HG03442 (cell line): ENCODE results near the gene LCE1A.
A peak's percentile ranks its signal among the peaks of the same experiment; 100 is the strongest.

ENCODE experiments used
- ATAC-seq: cut with Tn5 transposase; IDR thresholded peaks from one replicate; pipeline ENCODE4 v1.9.1; 2021; ENCODE audit warnings: mild to moderate bottlenecking, moderate library complexity; ENCODE audit not compliant: unreplicated experiment

LCE1A gene

DNA sequence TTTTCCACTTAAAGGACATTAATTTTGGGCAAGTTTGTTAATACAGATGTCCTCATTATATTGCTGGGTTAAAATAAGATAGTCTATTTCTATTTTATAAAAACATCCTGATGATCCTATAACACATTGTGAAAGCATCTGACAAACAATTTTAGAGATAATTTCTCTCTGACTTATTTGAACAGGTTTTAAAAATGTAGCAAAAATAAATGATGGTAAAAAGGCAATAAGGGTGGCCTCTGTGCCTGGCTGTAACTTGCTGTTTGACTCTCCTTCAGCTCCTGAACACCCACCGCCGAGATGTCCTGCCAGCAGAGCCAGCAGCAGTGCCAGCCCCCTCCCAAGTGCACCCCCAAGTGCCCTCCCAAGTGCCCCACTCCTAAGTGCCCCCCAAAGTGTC is at the start of gene LCE1A:
Gene LCE1A, plus strand, starts transcription at position 301 of the 400 bp plus-strand sequence. Its CDS starts 0 bp downstream, at position 301.
- ATAC-seq: no peak

- no peak for ATAC-seq
Measured at GRCh38 chr1:152777510-152778137, 49.6 kb upstream of the LCE1A start.

GRCh38 chr1:152783095-152783494 is 44.2 kb upstream of the LCE1A start:
- ATAC-seq: no peak

DNA sequence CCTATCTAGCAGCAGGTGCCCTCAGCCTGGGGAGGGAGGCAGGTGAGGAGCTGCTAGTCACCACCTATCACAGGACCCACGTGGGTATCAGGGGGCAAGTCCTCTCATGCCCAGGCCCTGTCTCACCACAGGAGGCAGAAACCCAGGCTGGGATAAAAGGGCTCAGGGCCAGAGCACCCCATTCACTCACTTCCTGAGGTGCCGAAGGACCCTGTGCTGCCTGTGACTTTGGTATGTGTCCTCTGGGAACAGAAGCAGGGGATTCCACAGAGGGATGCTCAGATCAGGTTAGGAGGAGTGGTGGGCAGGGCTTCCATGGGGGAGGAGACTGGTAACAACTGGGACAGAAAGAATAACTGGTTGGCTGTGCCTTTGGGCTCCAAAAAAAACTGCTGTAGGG is 41.2 kb upstream of the LCE1A start, which contains the start of gene LCE1E:
Gene LCE1E, plus strand, starts transcription at position 181 of the 400 bp plus-strand sequence. CDS start 1,043 bp downstream, outside the sequence.
- peak; percentile 49 for ATAC-seq

GRCh38 chr1:152795686-152796085 is 31.6 kb upstream of the LCE1A start:
- ATAC-seq: no peak

DNA sequence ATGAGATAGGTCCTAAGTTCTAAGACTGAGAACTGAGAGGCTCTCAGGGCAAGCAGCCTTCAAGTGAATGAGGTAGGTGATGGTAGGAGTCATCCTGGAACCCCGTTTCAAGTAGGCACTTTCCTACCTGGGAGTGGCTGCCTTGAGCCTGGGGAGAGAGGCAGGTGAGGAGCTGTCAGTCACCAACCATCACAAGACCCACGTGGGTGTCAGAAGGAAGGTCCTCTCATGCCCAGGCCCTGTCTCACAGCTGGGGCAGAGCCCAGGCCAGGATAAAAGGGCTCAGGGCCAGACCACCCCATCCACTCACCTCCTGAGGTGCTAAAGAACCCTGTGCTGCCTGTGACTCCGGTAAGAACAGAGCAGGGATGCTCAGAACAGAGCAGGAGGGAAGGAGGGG is 30.9 kb upstream of the LCE1A start, which contains the start of gene LCE1D:
Gene LCE1D, plus strand, starts transcription at position 301 of the 400 bp plus-strand sequence. CDS start 1,074 bp downstream, outside the sequence.
- no peak for ATAC-seq

DNA sequence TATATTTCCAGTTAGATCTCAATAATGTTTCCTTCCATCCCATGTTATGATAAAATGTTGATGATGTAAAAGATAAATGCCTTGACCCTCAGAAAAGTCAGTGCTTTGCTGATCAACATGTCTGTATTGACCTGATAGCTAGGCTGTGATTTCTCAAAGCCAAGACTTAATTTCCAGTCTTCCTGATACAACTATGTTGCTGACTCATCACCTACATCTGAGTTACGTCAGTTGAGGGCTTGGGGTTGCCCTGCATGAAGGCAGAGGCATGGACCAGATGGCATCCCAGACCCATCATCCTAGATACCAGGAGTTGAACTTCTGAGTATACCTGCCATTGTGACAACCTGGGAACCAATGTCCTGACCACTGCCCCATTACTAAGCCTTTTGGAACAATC is 25.9 kb upstream of the LCE1A start:
- no peak for ATAC-seq

DNA sequence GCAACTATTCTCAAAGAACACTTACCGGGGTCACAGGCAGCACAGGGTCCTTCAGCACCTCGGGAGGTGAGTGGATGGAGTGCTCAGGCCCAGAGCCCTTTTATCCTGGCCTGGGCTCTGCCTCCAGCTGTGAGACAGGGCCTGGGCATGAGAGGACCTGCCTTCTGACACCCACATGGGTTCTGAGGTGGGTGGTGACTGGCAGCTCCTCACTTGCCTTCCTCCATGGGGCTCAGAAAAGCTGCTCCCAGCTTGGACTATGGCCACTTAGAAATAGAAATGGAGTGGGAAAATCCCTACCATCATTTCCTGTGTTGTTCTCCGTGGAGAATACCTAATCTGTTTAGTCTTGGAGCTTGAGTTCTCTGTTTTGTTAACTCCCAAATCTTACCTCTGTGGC is 20.7 kb upstream of the LCE1A start, which contains the start of gene LCE1C:
Gene LCE1C, minus strand, starts transcription at position 76 of the 400 bp plus-strand sequence. CDS start 1,173 bp downstream, outside the sequence.
- ATAC-seq: no peak

- ATAC-seq: no peak
Measured at GRCh38 chr1:152811050-152811449, 16.2 kb upstream of the LCE1A start.

GRCh38 chr1:152811671-152812070 is 15.6 kb upstream of the LCE1A start, which contains the start of gene LCE1B:
Gene LCE1B, plus strand, starts transcription at chr1:152811971. Its CDS starts 476 bp downstream, at chr1:152812447.
- ATAC-seq: no peak

DNA sequence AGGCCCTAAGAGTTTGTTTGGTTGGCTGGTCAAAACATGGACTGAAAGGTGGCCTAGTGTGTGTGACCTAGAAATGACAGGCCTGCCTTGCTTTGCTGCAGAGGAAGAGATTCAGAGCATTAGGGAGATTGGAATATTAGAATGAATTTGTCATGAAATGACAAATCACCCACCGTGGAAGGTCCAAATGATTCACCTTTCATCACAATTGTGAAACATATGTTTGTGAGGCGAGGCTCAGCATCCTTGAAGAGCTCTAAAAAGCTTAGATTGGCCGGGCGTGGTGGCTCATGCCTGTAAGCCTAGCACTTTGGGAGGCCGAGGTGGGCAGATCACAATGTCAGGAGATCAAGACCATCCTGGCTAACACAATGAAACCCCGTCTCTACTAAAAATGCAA is 10.0 kb upstream of the LCE1A start:
- no peak for ATAC-seq

DNA sequence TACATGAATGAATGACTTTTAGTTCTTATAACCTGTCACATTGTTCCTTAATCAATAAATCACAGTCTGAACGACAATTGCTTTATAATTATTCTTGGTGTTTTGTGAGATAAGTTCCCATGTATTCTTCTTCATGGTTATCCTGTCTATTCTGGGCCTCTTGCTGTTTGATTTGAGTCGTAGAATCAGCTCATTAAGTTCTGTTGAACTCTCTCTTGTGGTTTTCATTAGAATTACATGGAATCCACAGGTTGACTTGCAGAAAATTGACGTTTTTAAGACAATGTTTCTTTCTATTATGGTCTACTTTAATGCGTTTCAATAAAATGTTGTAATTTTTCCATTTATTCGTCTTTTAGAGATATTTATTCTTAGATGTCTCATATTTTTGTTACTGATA is 4.0 kb upstream of the LCE1A start:
- ATAC-seq: no peak

GRCh38 chr1:152824964-152825363 is 2.3 kb upstream of the LCE1A start:
- no peak for ATAC-seq

DNA sequence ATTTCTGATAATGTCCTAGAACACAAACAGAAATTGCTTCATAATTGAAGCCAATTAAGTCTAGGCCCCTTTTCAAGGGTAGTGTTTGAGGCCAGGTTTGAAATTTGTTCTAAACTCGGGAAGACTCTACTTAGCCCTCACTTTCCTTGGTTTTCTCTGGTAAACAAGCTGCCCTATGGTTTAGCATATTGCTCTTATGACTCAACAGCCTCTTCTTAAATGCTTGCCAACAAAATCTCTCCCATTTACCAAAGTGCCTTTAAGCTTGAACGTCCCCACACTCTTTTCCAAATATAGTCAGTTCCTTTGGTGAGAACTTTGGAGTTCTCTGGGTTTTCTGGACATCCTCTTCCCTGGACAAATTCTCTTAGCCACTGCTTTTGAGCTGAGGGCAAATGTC is 9.6 kb downstream of the LCE1A start:
- no peak for ATAC-seq

DNA sequence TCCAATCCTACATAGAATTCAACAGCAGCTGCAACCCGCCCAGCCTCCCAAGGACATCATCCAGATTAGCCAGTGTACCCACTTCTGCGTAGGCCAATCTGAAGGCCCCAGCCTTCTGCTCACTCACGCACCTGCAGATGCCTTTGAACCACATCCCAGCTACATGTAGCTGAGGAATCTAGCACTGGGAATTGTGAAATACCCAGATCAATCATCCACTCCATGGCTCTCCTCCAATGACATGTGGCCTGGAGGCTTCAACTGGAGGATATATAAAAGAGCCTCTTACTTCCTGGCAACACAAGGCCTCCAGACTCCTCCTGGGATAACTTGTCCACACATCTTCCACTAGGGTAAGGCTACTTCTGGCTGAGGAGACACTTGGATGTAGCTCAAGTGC is 15.3 kb downstream of the LCE1A start, which contains the start of gene LCE6A:
Gene LCE6A, plus strand, starts transcription at position 301 of the 400 bp plus-strand sequence. CDS start 665 bp downstream, outside the sequence.
- no peak for ATAC-seq

DNA sequence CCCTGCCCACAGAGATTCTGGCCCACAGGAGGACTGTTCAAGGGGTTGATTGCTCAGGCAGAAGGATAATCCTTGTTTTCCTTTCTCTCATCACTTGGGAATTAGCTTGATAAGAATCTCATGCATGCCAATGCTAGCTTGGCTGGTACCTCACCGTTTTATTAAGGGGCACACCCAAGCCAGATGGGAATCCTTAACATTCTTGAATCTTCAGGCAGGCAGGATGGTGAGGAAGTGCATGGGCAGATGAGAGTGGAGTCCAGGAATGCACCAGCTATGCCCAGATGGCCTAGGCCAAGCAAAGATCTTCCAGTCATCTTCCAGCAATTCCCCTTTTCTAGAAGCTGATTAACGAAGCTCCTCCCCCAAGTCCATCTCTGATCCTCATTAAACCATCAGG is 28.4 kb downstream of the LCE1A start:
- ATAC-seq: no peak

DNA sequence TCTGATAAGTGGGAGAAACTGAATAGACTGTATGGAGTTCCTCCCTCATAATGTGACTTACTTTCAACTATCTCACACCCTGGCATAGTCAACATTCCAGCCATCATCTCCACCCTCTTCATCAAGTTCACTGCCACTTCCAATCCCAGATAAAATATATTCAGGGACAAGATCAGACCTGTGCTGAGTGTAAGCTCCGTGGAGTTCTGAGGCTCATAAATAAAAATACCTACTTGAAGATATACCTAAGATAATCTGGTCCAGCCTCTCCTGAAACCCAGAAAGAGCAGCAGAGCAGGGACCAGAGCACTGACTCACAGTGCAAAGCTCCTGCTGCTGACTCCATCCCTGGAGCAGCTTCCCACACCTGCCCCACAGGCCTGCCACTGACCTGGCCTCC is 30.8 kb downstream of the LCE1A start:
- no peak for ATAC-seq

DNA sequence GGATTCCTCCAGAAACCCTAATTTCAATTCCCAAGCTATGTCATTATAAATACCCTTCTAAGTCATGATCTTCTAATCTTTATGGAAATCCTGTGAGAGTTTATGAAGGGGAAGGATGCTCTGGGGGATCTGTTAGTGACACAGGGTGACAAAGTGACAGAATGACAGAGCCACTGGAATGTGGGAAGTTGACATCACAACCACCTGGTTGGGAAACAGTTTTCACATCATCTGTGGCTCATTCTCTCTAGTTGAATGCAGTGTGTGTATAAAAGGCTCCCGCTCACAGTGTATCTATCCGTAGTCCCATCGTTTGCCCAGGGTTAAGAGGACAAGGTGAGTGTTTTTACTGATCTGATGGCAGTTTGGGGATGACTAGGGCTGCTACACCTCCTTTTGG is 32.4 kb downstream of the LCE1A start, which contains the start of gene LCE7A:
Gene LCE7A, plus strand, starts transcription at position 301 of the 400 bp plus-strand sequence. CDS start 702 bp downstream, outside the sequence.
- no peak for ATAC-seq

- no peak for ATAC-seq
Measured at GRCh38 chr1:152860129-152860528, 32.9 kb downstream of the LCE1A start.

DNA sequence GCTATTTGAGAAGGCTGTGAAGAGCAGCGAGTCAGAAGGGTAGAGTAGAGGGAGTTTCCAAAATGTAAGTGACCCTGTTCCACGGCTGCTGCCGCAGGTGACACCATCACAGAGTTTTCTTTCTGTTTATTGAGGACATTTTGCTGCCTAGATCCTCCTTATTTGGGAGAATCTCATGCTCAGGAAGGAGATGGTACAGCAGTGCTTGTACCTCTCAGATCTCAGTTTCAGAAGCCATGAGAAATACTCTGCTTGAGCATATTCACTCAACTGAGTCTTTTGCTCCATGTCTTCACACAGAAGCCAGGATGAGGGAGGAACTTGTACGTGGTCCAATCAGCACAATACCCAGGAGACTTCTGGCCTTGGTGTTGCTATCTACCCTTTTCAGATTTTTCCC is 34.1 kb downstream of the LCE1A start:
- ATAC-seq: no peak

GRCh38 chr1:152864443-152864842 is 37.2 kb downstream of the LCE1A start:
- ATAC-seq: no peak

GRCh38 chr1:152866321-152866720 is 39.0 kb downstream of the LCE1A start:
- no peak for ATAC-seq
